RWPE2 (cell line): Measurements from ENCODE around the gene TAS2R43.
"Not testable (repeated sequence)": the region's sequence is repeated elsewhere in the genome, so short reads cannot be mapped to it uniquely, and the experiment has no call there.

Source experiments
- ATAC-seq: fragments of 200-7000 bp; cut with Tn5 transposase; 3 replicates; pipeline ENCODE4 v1.9.1; 2021; ENCODE audit warnings: low read depth
- DNase-seq: peaks from one replicate; pipeline ENCODE4 v3.0.0-alpha.2; 2020; ENCODE audit warnings: low spot score
- H3K27ac ChIP-seq: fragments of 450-650 bp; 2 replicates; pipeline ENCODE4 v1.5.1; 2017; ENCODE audit warnings: mild to moderate bottlenecking; ENCODE audit not compliant: poor library complexity, severe bottlenecking
- H3K27me3 ChIP-seq: fragments of 250-450 bp; sonication (Bioruptor Pico); 2 replicates; pipeline ENCODE4 v1.5.1; 2021; ENCODE audit warnings: mild to moderate bottlenecking, moderate library complexity; ENCODE audit not compliant: insufficient read depth, poor library complexity, severe bottlenecking
- H3K36me3 ChIP-seq: fragments of 250-450 bp; sonication (Bioruptor Pico); 2 replicates; pipeline ENCODE4 v1.5.1; 2020; ENCODE audit warnings: low read depth, mild to moderate bottlenecking, moderate library complexity
- H3K4me1 ChIP-seq: fragments of 250-450 bp; sonication (Bioruptor Pico); 2 replicates; pipeline ENCODE4 v1.5.1; 2021; ENCODE audit warnings: mild to moderate bottlenecking, moderate library complexity; ENCODE audit not compliant: insufficient read depth, poor library complexity, severe bottlenecking
- H3K4me3 ChIP-seq: fragments of 250-450 bp; sonication (Bioruptor Pico); 2 replicates; pipeline ENCODE4 v1.5.1; 2021; ENCODE audit warnings: mild to moderate bottlenecking, moderate library complexity; ENCODE audit not compliant: severe bottlenecking
- H3K9me3 ChIP-seq: fragments of 250-450 bp; sonication (Bioruptor Pico); 2 replicates; pipeline ENCODE4 v1.5.1; 2021; ENCODE audit warnings: mild to moderate bottlenecking, moderate library complexity; ENCODE audit not compliant: severe bottlenecking
- CTCF ChIP-seq: fragments of 450-650 bp; IDR thresholded peaks from one replicate; pipeline ENCODE4 v1.5.1; 2017; ENCODE audit warnings: mild to moderate bottlenecking, moderate library complexity; ENCODE audit not compliant: poor library complexity, severe bottlenecking

TAS2R43 gene

GRCh38 chr12:11067514-11067913 lies 24.6 kb downstream of the TAS2R43 start:
- H3K9me3 ChIP-seq = no peaks in the 10 kb centered on the region
- DNase-seq = no peak
- ATAC-seq = no peak
- H3K36me3 ChIP-seq = no peaks in the 10 kb centered on the region
- H3K27me3 ChIP-seq = no peaks in the 10 kb centered on the region
- H3K4me1 ChIP-seq = no peaks in the 10 kb centered on the region
- no peak for TF ChIP-seq CTCF
- H3K27ac ChIP-seq = no peak overlapping the region
- no peak overlapping the region for H3K4me3 ChIP-seq

GRCh38 chr12:11062194-11062593 lies 29.9 kb downstream of the TAS2R43 start, which contains the start of gene TAS2R46:
TAS2R46 (minus strand) TSS chr12:11062294; CDS start chr12:11062294, 0 bp downstream.
- H3K4me3 ChIP-seq = not testable (repeated sequence)

GRCh38 chr12:11059784-11060183 lies 32.3 kb downstream of the TAS2R43 start:
- Histone ChIP-seq H3K4me1 (no peaks in the 10 kb centered on the region), H3K4me3 (no peak overlapping the region), H3K27me3 (no peaks in the 10 kb centered on the region), H3K27ac (no peak overlapping the region), H3K9me3 (no peaks in the 10 kb centered on the region), H3K36me3 (no peaks in the 10 kb centered on the region)
- ATAC-seq = no peak
- no peak for TF ChIP-seq CTCF
- DNase-seq = no peak

More at GRCh38 chr12:11062194-11062593, 29.9 kb downstream of the TAS2R43 start, which contains the start of gene TAS2R46:
- not testable (repeated sequence) for H3K4me1 ChIP-seq, ATAC-seq, H3K9me3 ChIP-seq, DNase-seq, H3K36me3 ChIP-seq, H3K27me3 ChIP-seq, H3K27ac ChIP-seq

GRCh38 chr12:11059041-11059440 lies 33.1 kb downstream of the TAS2R43 start:
- H3K4me3 ChIP-seq = no peak overlapping the region
- no peak for ATAC-seq
- no peaks in the 10 kb centered on the region for H3K36me3 ChIP-seq
- H3K27ac ChIP-seq = no peak overlapping the region
- H3K9me3 ChIP-seq = no peaks in the 10 kb centered on the region
- TF ChIP-seq CTCF = no peak
- H3K4me1 ChIP-seq = no peaks in the 10 kb centered on the region
- no peak for DNase-seq
- H3K27me3 ChIP-seq = no peaks in the 10 kb centered on the region

- Histone ChIP-seq H3K27ac (no peak overlapping the region), H3K4me1 (no peaks in the 10 kb centered on the region), H3K36me3 (no peaks in the 10 kb centered on the region), H3K4me3 (no peak overlapping the region), H3K9me3 (no peaks in the 10 kb centered on the region), H3K27me3 (no peaks in the 10 kb centered on the region)
- no peak for TF ChIP-seq CTCF
- ATAC-seq (no peak), DNase-seq (no peak)
Measured at GRCh38 chr12:11055306-11055705, 36.8 kb downstream of the TAS2R43 start.

GRCh38 chr12:11049806-11050531 lies 42.1 kb downstream of the TAS2R43 start:
- not testable (repeated sequence) for H3K4me3 ChIP-seq, ATAC-seq, DNase-seq, H3K36me3 ChIP-seq, H3K4me1 ChIP-seq, H3K27ac ChIP-seq, H3K9me3 ChIP-seq, H3K27me3 ChIP-seq

GRCh38 chr12:11041366-11041765 lies 50.7 kb downstream of the TAS2R43 start:
- not testable (repeated sequence) for H3K9me3 ChIP-seq, H3K27me3 ChIP-seq, ATAC-seq, H3K27ac ChIP-seq, DNase-seq, H3K4me1 ChIP-seq, H3K4me3 ChIP-seq, H3K36me3 ChIP-seq
